GM12872 (cell line): ENCODE results near the gene CCDC141.

Source experiments
- TF ChIP-seq, protein P1 (sequence below): IDR thresholded peaks from 3 replicates; pipeline ENCODE4 v1.5.1; 2011; ENCODE audit warnings: low read depth, mild to moderate bottlenecking, low read length, moderate library complexity; ENCODE audit not compliant: insufficient read depth

The CCDC141 gene

GRCh38 chr2:178933493-178933892, 116.4 kb downstream of the CCDC141 start:
- TF ChIP-seq, protein P1, sequence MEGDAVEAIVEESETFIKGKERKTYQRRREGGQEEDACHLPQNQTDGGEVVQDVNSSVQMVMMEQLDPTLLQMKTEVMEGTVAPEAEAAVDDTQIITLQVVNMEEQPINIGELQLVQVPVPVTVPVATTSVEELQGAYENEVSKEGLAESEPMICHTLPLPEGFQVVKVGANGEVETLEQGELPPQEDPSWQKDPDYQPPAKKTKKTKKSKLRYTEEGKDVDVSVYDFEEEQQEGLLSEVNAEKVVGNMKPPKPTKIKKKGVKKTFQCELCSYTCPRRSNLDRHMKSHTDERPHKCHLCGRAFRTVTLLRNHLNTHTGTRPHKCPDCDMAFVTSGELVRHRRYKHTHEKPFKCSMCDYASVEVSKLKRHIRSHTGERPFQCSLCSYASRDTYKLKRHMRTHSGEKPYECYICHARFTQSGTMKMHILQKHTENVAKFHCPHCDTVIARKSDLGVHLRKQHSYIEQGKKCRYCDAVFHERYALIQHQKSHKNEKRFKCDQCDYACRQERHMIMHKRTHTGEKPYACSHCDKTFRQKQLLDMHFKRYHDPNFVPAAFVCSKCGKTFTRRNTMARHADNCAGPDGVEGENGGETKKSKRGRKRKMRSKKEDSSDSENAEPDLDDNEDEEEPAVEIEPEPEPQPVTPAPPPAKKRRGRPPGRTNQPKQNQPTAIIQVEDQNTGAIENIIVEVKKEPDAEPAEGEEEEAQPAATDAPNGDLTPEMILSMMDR = no peak

DNA sequence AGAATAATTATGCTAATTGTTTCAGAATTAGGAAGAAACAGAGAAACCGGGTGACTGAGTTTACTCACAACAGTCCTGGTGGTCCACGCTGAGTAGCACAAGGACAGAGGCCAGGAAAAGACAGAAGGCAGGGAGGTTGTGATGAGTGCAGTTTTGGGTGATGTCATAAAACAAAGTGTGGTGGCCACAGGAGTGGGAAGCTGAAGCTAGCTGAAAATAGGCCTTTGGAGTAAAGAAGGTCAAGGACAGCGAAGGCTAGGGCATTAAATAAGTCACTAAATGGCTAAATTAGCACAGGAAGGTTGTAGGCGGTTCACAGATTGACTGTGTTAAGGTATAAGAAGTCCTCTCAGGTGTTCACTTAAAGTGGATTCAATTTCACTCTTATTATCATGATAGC, 121.9 kb downstream of the CCDC141 start:
- TF ChIP-seq, protein P1 = no peak

GRCh38 chr2:178927173-178927572, 122.8 kb downstream of the CCDC141 start:
- TF ChIP-seq, protein P1 = no peak

GRCh38 chr2:178924817-178925216, 125.1 kb downstream of the CCDC141 start:
- TF ChIP-seq, protein P1 = no peak

GRCh38 chr2:178923546-178923945, 126.4 kb downstream of the CCDC141 start:
- TF ChIP-seq, protein P1 = no peak

DNA sequence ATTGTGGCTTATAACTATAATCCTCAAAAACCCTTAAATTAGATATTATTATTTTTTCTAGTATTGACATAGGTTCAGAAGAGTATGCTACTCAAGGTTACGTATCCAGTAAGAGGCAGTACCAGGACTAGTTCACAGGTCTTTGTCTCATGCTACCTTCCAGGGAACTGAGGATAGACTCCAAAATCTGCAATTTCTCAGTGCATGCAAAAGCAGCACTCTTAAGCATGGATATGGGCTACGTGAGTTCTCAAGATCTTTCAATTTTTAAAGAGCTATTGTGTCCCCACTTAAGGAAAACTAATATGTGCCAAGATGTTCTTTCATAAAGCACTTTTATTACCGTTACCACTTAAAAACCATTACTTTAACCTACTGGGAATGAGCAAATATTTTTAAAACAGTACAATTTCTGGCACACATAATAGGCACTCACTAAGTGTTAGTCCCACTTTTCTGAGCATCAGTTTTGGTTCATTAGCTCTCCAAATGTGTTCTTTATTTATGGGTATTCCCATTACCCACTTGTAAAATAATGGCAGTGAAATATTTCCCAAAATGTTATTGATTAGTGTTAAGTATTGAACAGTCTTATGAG, 128.9 kb downstream of the CCDC141 start:
- TF ChIP-seq, protein P1 = no peak

DNA sequence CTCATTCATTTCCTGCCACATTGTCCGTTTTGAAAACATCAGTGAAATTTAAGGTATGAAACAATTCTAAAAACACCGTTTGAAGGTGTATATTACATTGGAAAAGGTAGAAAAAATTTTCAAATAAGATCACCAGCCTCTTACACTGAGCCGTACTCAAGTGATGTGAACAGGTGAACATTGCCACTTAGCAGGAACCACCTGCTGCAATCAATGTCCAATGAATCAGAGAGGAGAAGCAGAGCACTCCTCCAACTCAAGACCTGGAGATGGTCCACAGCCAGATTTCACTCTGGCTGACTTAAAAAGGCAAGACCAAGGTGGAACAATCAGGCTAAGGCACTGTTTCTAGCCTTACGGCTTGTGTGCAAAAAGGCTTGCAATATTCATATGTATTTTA, 132.4 kb downstream of the CCDC141 start:
- TF ChIP-seq, protein P1 = no peak
